ENCODE measurements around the gene CADM1.

CADM1 gene

GRCh38 chr11:115168686-115169085, 335.5 kb downstream of the CADM1 start:
- DNase-seq, result no peak

DNA sequence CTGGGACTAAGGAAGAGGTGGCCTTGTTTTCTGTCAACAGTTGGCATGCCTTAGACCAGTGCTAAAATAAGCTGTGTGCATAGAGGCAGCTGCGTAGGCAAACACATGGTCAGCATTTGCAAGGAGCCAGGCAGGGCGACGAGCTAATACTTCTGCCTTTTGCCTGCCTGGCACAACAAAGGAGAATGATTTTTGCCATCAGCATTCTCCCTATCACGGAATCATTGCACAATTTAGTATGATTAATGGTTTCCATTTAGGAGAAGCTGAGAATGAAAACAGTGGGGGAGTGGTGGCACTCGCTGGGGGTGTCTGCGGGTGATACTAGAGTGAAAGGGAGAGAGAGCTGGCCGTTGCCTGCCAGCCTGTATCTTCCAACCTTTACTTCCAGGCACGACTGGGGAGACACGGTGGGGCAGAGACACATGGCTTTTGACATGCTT, 336.0 kb downstream of the CADM1 start:
- no peak for DNase-seq

DNA sequence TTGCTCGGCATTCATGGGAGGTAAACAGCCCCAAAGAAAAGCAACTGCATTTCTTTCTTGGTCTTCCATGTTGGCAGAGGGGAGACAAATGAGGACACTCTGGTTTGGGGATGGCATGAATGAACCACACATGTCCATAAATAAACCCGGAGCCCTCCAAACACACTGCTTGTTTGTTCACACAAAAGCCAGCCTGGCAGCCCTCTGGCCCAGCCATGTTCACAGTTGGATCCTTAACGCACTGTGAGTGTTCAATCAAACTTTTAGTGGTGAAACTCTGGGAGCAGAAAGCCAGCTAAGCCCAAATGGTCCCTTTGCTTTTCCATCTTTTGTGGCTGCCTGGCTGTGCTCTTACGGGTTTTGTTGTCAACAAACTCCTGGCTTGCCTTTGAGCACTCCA, 336.8 kb downstream of the CADM1 start:
- DNase-seq, result no peak

DNA sequence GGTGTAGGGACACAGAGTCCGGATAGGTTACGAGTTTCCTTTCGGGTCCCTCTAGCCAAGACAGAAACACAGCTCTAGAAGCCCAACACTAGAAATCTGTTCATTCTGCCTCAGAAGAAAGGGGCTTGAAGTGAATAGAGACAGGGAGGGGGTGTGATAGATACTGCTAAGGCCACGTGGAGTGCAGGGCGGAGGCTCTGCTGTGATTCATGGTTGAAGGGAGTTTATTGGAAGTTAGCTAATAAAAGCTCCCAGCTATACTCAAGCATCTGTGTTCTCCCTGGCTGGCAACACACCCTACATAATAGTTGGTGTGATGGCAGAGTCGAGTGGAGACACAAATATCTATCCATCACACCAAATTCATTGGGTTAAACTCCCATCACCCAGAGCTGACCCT, 337.4 kb downstream of the CADM1 start:
- no peak for DNase-seq

DNA sequence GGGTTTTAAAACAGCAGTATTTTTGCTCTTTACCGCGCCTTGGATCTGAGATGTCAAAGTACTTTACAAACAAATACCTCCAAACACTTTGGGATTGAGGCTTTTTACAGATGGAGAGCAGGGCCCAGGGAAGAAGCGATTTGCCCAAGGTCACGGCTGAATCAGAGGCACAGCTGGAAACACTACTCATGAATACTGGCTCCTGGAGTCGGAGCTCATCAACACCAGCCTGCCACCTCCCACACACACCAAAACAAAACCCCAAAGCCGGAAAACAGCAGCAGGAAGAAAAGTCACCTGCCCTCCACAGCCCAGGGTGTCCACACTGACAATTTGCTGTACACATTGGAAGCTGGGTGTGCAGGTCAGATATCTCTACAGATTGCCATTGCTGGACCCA, 339.4 kb downstream of the CADM1 start:
- no peak for DNase-seq

- DNase-seq, result no peak
These were observed 341.3 kb downstream of the CADM1 start for GRCh38 chr11:115162919-115163318.

DNA sequence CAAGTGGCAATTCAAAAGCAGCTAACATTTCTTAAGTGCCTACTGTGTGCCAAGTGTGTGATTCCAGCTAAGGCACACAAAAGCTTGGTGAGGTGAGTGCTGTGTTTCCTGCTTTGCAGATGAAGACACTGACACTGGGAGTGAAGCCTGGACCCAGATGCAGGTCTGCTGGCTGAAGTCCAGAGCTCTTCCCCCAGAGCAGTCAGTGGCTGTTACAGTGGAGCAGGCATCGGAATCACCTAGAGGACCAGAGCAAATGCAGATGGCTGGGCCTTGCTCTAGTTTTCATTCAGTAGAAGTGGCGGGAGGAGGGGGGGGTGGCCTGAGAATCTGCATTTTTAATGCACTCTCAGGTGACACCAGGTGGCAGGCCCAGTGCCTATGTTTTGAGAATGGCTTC, 342.3 kb downstream of the CADM1 start:
- no peak for DNase-seq

DNA sequence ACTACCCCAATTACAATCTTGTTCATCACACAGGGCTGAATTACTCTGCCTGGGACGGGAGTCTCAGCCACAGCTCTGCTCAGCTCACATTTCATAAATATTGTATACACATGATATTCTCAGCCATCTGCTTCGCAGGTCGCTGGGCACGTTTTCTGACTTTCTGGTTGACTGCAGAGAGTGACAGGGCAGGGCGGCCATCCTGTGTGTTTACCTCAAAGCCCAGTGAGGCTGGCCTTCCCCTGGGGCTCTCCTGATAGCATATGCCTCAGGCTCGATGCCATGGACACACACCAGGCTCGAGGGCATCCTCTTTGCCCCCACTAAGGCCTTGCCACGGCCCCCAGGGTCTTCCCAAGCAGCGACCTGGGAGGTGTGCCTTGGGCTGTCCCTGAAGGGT, 345.0 kb downstream of the CADM1 start:
- DNase-seq, result no peak

DNA sequence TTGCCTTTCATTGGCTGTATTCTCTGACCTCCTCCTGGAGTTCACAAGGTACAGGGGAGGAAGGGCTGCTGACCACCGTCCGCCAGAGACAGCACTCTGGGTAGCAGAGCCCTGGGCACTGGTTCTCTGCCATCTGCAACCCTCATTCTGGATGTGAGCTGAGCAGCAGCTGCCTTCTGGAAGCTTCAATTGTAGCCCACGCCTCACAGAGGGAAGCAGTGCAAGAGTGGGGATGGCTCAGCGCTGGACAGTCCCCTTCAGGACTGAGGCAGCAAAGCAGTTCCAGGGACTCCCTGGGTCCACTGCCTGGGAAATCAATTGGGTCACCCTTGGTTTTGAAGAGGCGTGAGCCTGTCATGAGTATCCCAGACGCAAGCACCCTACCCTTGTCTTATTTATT, 346.2 kb downstream of the CADM1 start:
- no peak for DNase-seq

- no peak for DNase-seq
These were observed 347.0 kb downstream of the CADM1 start for GRCh38 chr11:115157247-115157646.

- DNase-seq, result no peak
These were observed 348.2 kb downstream of the CADM1 start for GRCh38 chr11:115155978-115156377.

DNA sequence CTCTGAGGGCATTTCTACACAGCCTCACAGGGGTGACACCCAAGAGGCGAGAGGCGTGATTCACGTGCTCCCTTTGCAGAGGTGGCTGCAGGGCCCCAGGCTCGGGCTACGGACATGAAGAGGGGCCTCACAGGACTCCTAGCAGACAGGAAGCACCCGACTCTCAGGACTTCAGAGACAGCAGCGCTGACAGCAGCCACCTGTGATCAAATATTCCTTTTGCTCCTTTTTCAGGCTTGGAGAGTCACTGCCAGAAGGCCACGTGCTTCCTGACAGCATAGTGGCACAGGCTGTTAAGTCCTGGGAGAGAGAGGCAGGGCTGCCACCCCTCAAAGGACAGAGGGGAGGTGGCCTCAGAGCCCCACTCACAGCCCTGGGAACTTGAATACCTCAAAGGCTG, 348.9 kb downstream of the CADM1 start:
- no peak for DNase-seq

- no peak for DNase-seq
These were observed 349.9 kb downstream of the CADM1 start for GRCh38 chr11:115154355-115154736.

DNA sequence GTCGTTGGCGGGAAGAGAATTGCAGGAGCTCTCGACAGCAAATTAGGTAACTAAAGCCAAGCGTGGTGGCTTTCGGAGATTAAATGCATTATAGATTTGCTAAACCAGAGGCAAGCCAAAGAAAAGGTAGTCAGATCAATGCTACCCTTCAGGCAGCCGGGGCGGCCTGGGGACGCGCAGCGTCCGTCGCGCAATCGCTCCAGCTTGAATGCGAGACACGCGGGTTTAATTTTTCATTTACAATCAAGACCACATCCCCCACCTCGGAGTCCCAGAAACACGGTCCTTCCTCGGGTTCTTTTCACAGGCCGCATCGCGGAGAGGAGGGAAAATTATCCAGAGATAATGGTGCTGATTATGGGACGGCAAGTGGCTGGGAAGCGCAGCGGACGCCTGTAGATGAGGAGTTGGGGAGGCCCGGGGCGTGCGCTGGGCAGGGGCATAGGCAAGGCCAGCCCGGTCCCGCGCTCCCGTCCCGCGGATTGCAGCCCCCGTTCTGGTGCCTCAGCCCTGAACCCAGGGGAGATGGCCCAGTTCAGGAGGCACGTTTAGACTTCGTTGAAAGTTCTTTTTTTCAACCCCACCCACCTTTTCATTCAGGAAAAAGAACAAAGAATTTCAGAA, 350.4 kb downstream of the CADM1 start:
- no peak for DNase-seq

DNA sequence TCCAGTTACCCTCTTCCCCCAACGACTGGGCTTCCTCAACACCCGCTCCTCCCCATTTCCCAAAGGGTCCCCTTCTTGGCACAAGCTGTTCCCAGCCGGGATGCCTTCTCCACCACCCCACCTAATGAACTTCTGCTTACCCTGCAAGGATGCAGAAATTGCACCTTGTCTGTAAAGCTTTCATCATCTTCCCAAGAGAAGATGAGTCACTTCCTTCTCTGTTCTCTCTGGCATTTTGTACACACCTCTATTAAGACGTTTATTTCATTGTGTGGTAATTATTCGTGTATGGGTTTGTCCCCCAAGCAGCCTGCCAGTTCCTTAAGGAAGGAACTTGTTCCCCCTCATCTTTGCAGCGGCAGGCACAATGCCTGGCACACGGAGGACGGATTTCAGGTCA, 351.1 kb downstream of the CADM1 start:
- DNase-seq, result no peak

- DNase-seq, result no peak
These were observed 353.2 kb downstream of the CADM1 start for GRCh38 chr11:115151010-115151409.

- no peak for DNase-seq
These were observed 355.5 kb downstream of the CADM1 start for GRCh38 chr11:115148691-115149090.

- DNase-seq, result no peak
These were observed 356.1 kb downstream of the CADM1 start for GRCh38 chr11:115148101-115148500.

- DNase-seq, result no peak
These were observed 356.9 kb downstream of the CADM1 start for GRCh38 chr11:115147243-115147807.

GRCh38 chr11:115146425-115146824, 357.8 kb downstream of the CADM1 start:
- DNase-seq, result no peak

GRCh38 chr11:115145324-115145723, 358.9 kb downstream of the CADM1 start:
- no peak for DNase-seq

GRCh38 chr11:115144914-115145313, 359.3 kb downstream of the CADM1 start:
- no peak for DNase-seq

DNA sequence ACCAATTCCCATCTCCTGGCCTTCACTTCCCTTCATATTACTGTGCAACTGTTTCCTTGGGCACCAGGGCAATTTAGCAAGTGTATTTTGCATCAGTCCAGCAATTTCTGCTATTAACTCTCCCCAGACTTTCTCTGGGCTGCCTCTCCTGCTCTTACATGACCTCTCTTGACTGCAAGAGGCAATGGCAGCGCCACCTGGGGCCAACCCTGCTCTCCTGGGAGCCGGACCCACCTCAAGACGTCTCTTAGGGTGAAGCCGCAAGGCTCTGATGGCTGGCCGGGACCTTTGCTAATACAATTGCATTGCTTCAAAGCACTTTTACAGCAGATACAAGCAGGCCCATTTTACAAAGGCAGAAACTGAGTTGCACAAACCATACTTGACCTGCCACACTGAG, 360.2 kb downstream of the CADM1 start:
- no peak for DNase-seq

GRCh38 chr11:115141231-115142114, 362.7 kb downstream of the CADM1 start:
- DNase-seq, result no peak

Measured in cortex of kidney (tissue), 1 donor.